A673 (cell line): ENCODE results near the gene TPTE2.

Source experiments
- CTCF ChIP-seq: fragments of 300-800, 200-600 bp; sonication (generic); conservative IDR thresholded peaks from 2 replicates; pipeline ENCODE4 v1.5.1; 2017; ENCODE audit warnings: low read depth, mild to moderate bottlenecking, antibody characterized with exemption, low read length, moderate library complexity, mixed read lengths
- EZH2 ChIP-seq: fragments of 200-600 bp; sonication (generic); IDR thresholded peaks from 2 replicates; pipeline ENCODE4 v1.6.1; 2017; ENCODE audit warnings: borderline replicate concordance, low read depth, mild to moderate bottlenecking, mixed read lengths, antibody characterized with exemption, low read length; ENCODE audit not compliant: poor library complexity, severe bottlenecking

GRCh38 chr13:19589312-19589711 is 28.0 kb upstream of the TPTE2 start:
- TF ChIP-seq CTCF (no peak), EZH2 (no peak)
